OCI-LY3 (cell line): ENCODE data around the gene DGAT2L6.

ENCODE experiments used
- H2AFZ ChIP-seq: fragments of 200-600, 300-600 bp; shearing (Covaris generic); 2 replicates; pipeline ENCODE4 v1.6.0; 2014; ENCODE audit warnings: antibody characterized with exemption, low read depth, low read length
- H3K27ac ChIP-seq: fragments of 200-600, 300-600 bp; sonication (generic); 2 replicates; pipeline ENCODE4 v1.5.1; 2014; ENCODE audit warnings: mild to moderate bottlenecking, low read length, moderate library complexity, mixed read lengths
- H3K27me3 ChIP-seq: fragments of 200-600, 300-600 bp; sonication (generic); 2 replicates; pipeline ENCODE4 v1.6.1; 2014; ENCODE audit warnings: low read depth, low read length, mixed read lengths
- H3K36me3 ChIP-seq: fragments of 200-600, 300-600 bp; sonication (generic); replicated peaks from 2 replicates; pipeline ENCODE3; 2014; ENCODE audit warnings: low read depth, low read length, mixed read lengths
- H3K4me1 ChIP-seq: fragments of 300-600, 200-600 bp; sonication (generic); 2 replicates; pipeline ENCODE4 v1.6.1; 2014; ENCODE audit warnings: low read length, mixed read lengths
- H3K4me2 ChIP-seq: fragments of 200-600, 300-600 bp; sonication (generic); 2 replicates; pipeline ENCODE4 v1.6.1; 2014; ENCODE audit warnings: low read length, mixed read lengths
- H3K4me3 ChIP-seq: fragments of 300-600, 200-600 bp; sonication (generic); 2 replicates; pipeline ENCODE4 v1.5.1; 2014; ENCODE audit warnings: antibody characterized with exemption, mild to moderate bottlenecking, low read length, moderate library complexity
- H3K79me2 ChIP-seq: fragments of 300-600, 200-600 bp; shearing (Covaris generic); 2 replicates; pipeline ENCODE4 v1.6.1; 2014; ENCODE audit warnings: mild to moderate bottlenecking, low read length, mixed read lengths
- H3K9ac ChIP-seq: fragments of 300-600, 200-600 bp; shearing (Covaris generic); 2 replicates; pipeline ENCODE4 v1.6.0; 2014; ENCODE audit warnings: mild to moderate bottlenecking, low read length, moderate library complexity
- H3K9me3 ChIP-seq: fragments of 200-600, 300-600 bp; shearing (Covaris generic); 2 replicates; pipeline ENCODE4 v1.6.1; 2014; ENCODE audit warnings: low read length, mixed read lengths; ENCODE audit not compliant: insufficient read depth
- H4K20me1 ChIP-seq: fragments of 200-600, 300-600 bp; sonication (generic); 2 replicates; pipeline ENCODE4 v1.6.1; 2016; ENCODE audit warnings: low read length, mixed read lengths; ENCODE audit not compliant: insufficient read depth
- EZH2phosphoT487 ChIP-seq: fragments of 200-600 bp; shearing (Covaris generic); IDR thresholded peaks from 2 replicates; pipeline ENCODE4 v1.6.1; 2018; ENCODE audit warnings: antibody characterized with exemption, mixed run types, low read depth
- TF ChIP-seq, protein P1 (sequence below): fragments of 200-600, 300-600 bp; sonication (generic); IDR thresholded peaks from 2 replicates; pipeline ENCODE4 v1.5.1; 2014; ENCODE audit warnings: antibody characterized with exemption, low read length, low read depth

The DGAT2L6 gene

DNA sequence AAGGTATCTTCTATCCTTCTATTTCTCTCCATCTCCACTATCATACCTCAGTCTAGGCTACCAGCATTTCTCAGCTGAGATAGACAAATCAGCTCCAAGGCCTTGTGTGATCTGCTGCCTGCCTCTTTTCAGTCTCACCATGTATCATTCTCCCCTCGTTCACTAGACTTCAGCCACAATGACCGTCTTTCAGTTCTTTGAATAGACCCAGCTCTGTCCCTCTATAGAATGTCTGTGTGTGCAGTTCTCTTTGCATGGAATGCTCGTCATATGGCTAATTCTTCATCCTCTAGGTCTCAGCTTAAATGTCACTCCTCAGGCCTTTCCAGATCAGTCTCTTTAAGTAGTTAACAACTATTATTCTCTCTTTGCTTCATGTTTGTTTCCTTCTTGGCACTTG is 37.5 kb upstream of the DGAT2L6 start:
- peaks cover 13% of the 10 kb centered on the region for H3K36me3 ChIP-seq
- no peak overlapping the region for H3K4me3 ChIP-seq
- H3K27me3 ChIP-seq: no peaks in the 10 kb centered on the region
- H3K4me2 ChIP-seq: no peak overlapping the region
- peaks cover 6% of the 10 kb centered on the region for H3K4me1 ChIP-seq
- no peak overlapping the region for H3K27ac ChIP-seq
- no peaks in the 10 kb centered on the region for H4K20me1 ChIP-seq
- H3K9ac ChIP-seq: no peak overlapping the region
- TF ChIP-seq, protein P1, sequence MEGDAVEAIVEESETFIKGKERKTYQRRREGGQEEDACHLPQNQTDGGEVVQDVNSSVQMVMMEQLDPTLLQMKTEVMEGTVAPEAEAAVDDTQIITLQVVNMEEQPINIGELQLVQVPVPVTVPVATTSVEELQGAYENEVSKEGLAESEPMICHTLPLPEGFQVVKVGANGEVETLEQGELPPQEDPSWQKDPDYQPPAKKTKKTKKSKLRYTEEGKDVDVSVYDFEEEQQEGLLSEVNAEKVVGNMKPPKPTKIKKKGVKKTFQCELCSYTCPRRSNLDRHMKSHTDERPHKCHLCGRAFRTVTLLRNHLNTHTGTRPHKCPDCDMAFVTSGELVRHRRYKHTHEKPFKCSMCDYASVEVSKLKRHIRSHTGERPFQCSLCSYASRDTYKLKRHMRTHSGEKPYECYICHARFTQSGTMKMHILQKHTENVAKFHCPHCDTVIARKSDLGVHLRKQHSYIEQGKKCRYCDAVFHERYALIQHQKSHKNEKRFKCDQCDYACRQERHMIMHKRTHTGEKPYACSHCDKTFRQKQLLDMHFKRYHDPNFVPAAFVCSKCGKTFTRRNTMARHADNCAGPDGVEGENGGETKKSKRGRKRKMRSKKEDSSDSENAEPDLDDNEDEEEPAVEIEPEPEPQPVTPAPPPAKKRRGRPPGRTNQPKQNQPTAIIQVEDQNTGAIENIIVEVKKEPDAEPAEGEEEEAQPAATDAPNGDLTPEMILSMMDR: no peak
- no peak for TF ChIP-seq EZH2phosphoT487
- no peak overlapping the region for H2AFZ ChIP-seq
- H3K79me2 ChIP-seq: peaks cover 20% of the 10 kb centered on the region
- no peaks in the 10 kb centered on the region for H3K9me3 ChIP-seq

DNA sequence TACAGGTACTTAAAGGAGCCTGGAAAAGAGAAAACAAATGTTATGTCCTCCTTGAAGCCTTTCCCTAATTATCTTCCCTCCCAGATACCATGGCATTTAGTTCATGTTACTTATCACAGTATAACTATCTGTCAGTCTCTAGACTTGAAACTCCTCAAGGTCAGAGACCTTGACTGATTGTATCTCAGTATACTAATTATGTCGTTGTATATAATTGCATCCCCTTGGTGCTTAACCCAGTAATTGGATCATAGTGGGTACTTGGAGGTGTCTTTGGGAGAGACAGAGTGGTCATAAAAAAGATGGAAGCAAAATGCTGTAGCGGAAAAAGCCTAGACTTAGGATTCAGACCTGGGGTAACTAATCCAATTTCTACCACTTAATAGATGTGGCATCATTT is 35.9 kb upstream of the DGAT2L6 start:
- TF ChIP-seq, protein P1: no peak
- TF ChIP-seq EZH2phosphoT487: no peak
- peaks cover 7% of the 10 kb centered on the region; the same call in 1 of the 2 replicates for H3K79me2 ChIP-seq
- no peak overlapping the region for H3K4me3 ChIP-seq
- no peak overlapping the region for H3K4me2 ChIP-seq
- no peak overlapping the region for H3K27ac ChIP-seq
- H3K9ac ChIP-seq: no peak overlapping the region
- no peaks in the 10 kb centered on the region for H4K20me1 ChIP-seq
- no peak overlapping the region for H2AFZ ChIP-seq
- no peaks in the 10 kb centered on the region for H3K4me1 ChIP-seq
- peaks cover 8% of the 10 kb centered on the region for H3K36me3 ChIP-seq
- H3K27me3 ChIP-seq: no peaks in the 10 kb centered on the region
- H3K9me3 ChIP-seq: no peaks in the 10 kb centered on the region

DNA sequence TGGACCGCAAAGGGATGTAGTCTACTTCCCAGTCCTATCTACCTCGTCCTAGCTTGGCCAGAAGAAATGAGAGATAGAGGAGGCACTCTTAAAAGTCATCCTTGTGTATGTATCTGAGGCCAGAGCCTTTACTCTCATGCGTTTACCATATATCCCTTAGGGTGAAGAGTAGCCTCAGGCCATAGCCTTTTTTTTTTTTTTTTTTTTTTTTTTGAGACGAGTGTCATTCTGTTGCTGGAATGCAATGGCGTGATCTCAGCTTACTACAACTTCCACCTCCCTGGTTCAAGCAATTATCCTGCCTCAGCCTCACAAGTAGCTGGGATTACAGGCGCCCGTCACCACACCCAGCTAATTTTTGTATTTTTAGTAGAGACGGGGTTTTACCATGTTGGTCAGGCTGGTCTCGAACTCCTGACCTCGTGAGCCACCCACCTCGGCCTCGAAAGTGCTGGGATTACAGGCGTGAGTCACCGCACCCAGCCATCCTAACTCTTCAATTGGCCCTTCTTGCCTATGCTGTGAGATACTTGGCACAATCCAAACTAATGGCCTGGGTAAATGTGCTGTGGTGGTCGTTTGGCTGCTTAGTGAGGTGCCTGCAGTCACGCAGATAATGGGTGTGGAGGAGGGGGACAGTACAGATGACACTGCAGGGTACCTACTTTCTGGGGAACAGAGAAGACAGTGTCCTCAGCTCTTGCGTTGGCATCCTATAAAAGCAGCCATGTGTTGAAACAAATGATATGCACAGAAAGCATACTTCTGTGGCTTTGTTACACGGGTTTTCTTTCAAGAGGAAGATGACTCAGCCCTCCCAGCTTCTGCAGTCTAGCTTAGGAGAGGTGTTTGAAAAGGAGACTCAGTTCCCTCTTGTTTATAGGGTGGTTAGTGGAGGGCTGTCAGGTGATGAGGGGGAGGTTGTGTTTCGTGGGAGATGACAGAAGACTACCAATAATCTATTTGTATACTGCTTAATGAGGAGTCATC is 10.4 kb upstream of the DGAT2L6 start:
- H3K4me1 ChIP-seq: no peaks in the 10 kb centered on the region
- no peaks in the 10 kb centered on the region for H3K79me2 ChIP-seq
- TF ChIP-seq EZH2phosphoT487: no peak
- TF ChIP-seq, protein P1: no peak
- no peaks in the 10 kb centered on the region for H3K9me3 ChIP-seq
- H3K36me3 ChIP-seq: peaks cover 3% of the 10 kb centered on the region
- H3K27me3 ChIP-seq: no peaks in the 10 kb centered on the region
- H2AFZ ChIP-seq: no peak overlapping the region
- H3K27ac ChIP-seq: no peak overlapping the region
- no peak overlapping the region for H3K9ac ChIP-seq
- no peak overlapping the region for H3K4me2 ChIP-seq
- no peak overlapping the region for H3K4me3 ChIP-seq
- no peaks in the 10 kb centered on the region for H4K20me1 ChIP-seq
